SU-DHL-6 (cell line): Measurements from ENCODE around the gene REEP3.

Experiments
- H2AFZ ChIP-seq: fragments of 200-600 bp; sonication (generic); 2 replicates; pipeline ENCODE4 v1.6.1; 2014; ENCODE audit warnings: low read depth, mild to moderate bottlenecking, moderate library complexity, mixed read lengths, antibody characterized with exemption, low read length; ENCODE audit not compliant: severe bottlenecking
- H3F3A ChIP-seq: fragments of 200-600 bp; shearing (Covaris generic); 2 replicates; pipeline ENCODE4 v1.6.0; 2016; ENCODE audit warnings: antibody characterized with exemption, mild to moderate bottlenecking; ENCODE audit not compliant: insufficient read depth
- H3K27ac ChIP-seq: fragments of 200-600 bp; sonication (generic); 2 replicates; pipeline ENCODE4 v1.5.1; 2016; ENCODE audit warnings: low read depth, mild to moderate bottlenecking, low read length, moderate library complexity, mixed read lengths
- H3K27me3 ChIP-seq: fragments of 200-600 bp; sonication (generic), shearing (Covaris generic); 2 replicates; pipeline ENCODE4 v1.6.0; 2014; ENCODE audit warnings: mild to moderate bottlenecking, low read length
- H3K36me3 ChIP-seq: fragments of 200-600 bp; sonication (generic); 2 replicates; pipeline ENCODE4 v1.6.1; 2014; ENCODE audit warnings: mild to moderate bottlenecking, low read length, mixed read lengths
- H3K4me2 ChIP-seq: fragments of 300-600, 200-600 bp; shearing (Covaris generic), sonication (generic); 2 replicates; pipeline ENCODE4 v1.6.0; 2014; ENCODE audit warnings: low read length, low read depth, mild to moderate bottlenecking; ENCODE audit not compliant: poor library complexity, severe bottlenecking
- H3K4me3 ChIP-seq: fragments of 200-600 bp; sonication (generic); 2 replicates; pipeline ENCODE4 v1.5.1; 2014; ENCODE audit warnings: antibody characterized with exemption, low read length, mild to moderate bottlenecking, mixed read lengths; ENCODE audit not compliant: insufficient read depth, poor library complexity, severe bottlenecking
- H3K79me2 ChIP-seq: fragments of 200-600 bp; sonication (generic); 2 replicates; pipeline ENCODE4 v1.6.1; 2014; ENCODE audit warnings: mild to moderate bottlenecking, low read length, moderate library complexity; ENCODE audit not compliant: insufficient read depth
- H3K9ac ChIP-seq: fragments of 200-600 bp; sonication (generic); 2 replicates; pipeline ENCODE4 v1.7.0; 2014; ENCODE audit warnings: mild to moderate bottlenecking, low read length
- H3K9me2 ChIP-seq: fragments of 200-600 bp; sonication (generic); replicated peaks from 2 replicates; pipeline ENCODE4 v1.6.1; 2014; ENCODE audit warnings: low read length; ENCODE audit not compliant: insufficient read depth
- H3K9me3 ChIP-seq: fragments of 200-600 bp; sonication (generic); 2 replicates; pipeline ENCODE4 v1.6.1; 2014; ENCODE audit warnings: low read length, mixed read lengths; ENCODE audit not compliant: insufficient read depth
- H4K20me1 ChIP-seq: fragments of 200-600 bp; sonication (generic); 2 replicates; pipeline ENCODE4 v1.6.1; 2014; ENCODE audit warnings: low read depth, mild to moderate bottlenecking, antibody characterized with exemption, low read length, moderate library complexity, mixed read lengths
- CTCF ChIP-seq: fragments of 200-600 bp; sonication (generic); IDR thresholded peaks from one replicate; pipeline ENCODE4 v1.5.1; 2017; ENCODE audit warnings: antibody characterized with exemption, mild to moderate bottlenecking, low read length, moderate library complexity; ENCODE audit not compliant: insufficient read depth, poor library complexity, severe bottlenecking
- EZH2phosphoT487 ChIP-seq: fragments of 200-600 bp; sonication (generic), shearing (Covaris generic); conservative IDR thresholded peaks from 2 replicates; pipeline ENCODE4 v1.6.1; 2018; ENCODE audit warnings: mild to moderate bottlenecking, antibody characterized with exemption, low read length, moderate library complexity, mixed read lengths

Gene REEP3

GRCh38 chr10:63478564-63478963 is 42.6 kb upstream of the REEP3 start:
- Histone ChIP-seq H3K9me2 (no peaks in the 10 kb centered on the region), H4K20me1 (peaks cover 18% of the 10 kb centered on the region; the same call in 1 of the 2 replicates), H3K9me3 (no peaks in the 10 kb centered on the region), H3K27me3 (no peaks in the 10 kb centered on the region), H3K4me2 (no peak overlapping the region), H3K4me3 (no peak overlapping the region), H3K36me3 (no peaks in the 10 kb centered on the region), H2AFZ (no peak overlapping the region), H3F3A (0 out of 2 replicates have a peak, but pooled peaks cover 3% of the 10 kb centered on the region), H3K9ac (no peak overlapping the region), H3K27ac (no peak overlapping the region), H3K79me2 (peaks cover 15% of the 10 kb centered on the region; the same call in 1 of the 2 replicates)
- TF ChIP-seq CTCF (no peak), EZH2phosphoT487 (no peak)

- no peak overlapping the region for H3K9ac ChIP-seq
- no peaks in the 10 kb centered on the region for H3K27me3 ChIP-seq
- no peak overlapping the region for H3K4me3 ChIP-seq
- no peaks in the 10 kb centered on the region for H3K9me3 ChIP-seq
- H2AFZ ChIP-seq: no peak overlapping the region
- peaks cover 20% of the 10 kb centered on the region; the same call in 1 of the 2 replicates for H4K20me1 ChIP-seq
- peaks cover 15% of the 10 kb centered on the region; the same call in 1 of the 2 replicates for H3K79me2 ChIP-seq
- TF ChIP-seq EZH2phosphoT487 (no peak), CTCF (no peak)
- H3K27ac ChIP-seq: no peak overlapping the region
- H3K36me3 ChIP-seq: no peaks in the 10 kb centered on the region
- no peaks in the 10 kb centered on the region for H3K9me2 ChIP-seq
- H3K4me2 ChIP-seq: no peak overlapping the region
- 0 out of 2 replicates have a peak, but pooled peaks cover 3% of the 10 kb centered on the region for H3F3A ChIP-seq
These were observed 41.0 kb upstream of the REEP3 start for GRCh38 chr10:63480237-63480636.

- Histone ChIP-seq H3K27ac (no peak overlapping the region), H2AFZ (no peak overlapping the region), H3K9ac (no peak overlapping the region), H3K36me3 (no peaks in the 10 kb centered on the region), H3K9me3 (no peaks in the 10 kb centered on the region), H3K27me3 (no peaks in the 10 kb centered on the region), H4K20me1 (peaks cover 20% of the 10 kb centered on the region; the same call in 1 of the 2 replicates), H3K4me2 (no peak overlapping the region), H3K79me2 (peaks cover 15% of the 10 kb centered on the region; the same call in 1 of the 2 replicates), H3F3A (0 out of 2 replicates have a peak, but pooled peaks cover 3% of the 10 kb centered on the region), H3K9me2 (no peaks in the 10 kb centered on the region), H3K4me3 (no peak overlapping the region)
- TF ChIP-seq CTCF (no peak), EZH2phosphoT487 (no peak)
These were observed 39.3 kb upstream of the REEP3 start for GRCh38 chr10:63481815-63482421.
